ENCODE data around the gene IL10RB.
"Not testable (repeated sequence)": the region's sequence is repeated elsewhere in the genome, so short reads cannot be mapped to it uniquely, and the experiment has no call there.

The IL10RB gene

DNA sequence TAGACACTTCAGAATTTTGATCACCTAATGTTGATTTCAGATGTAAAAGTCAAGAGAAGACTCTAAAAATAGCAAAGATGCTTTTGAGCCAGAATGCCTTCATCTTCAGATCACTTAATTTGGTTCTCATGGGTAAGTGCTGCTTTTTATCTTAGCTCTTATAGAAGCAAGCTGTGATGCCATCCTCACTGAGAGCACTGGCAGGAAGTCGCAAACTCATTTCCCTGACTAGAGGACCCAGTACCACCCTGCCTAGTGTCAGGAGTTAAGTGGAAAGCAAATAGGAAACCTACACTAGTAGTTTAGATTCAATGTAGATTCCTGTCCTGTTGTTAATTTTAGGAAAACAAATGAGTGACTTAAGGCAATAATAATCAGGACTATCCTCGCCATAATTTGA lies 24.3 kb upstream of the IL10RB start:
- DNase-seq (ENCODE audit: low spot score): no peak

- DNase-seq (ENCODE audit: low spot score): not testable (repeated sequence)
These were observed 23.3 kb upstream of the IL10RB start for GRCh38 chr21:33242846-33243245.

- DNase-seq (ENCODE audit: low spot score): no peak
These were observed 21.9 kb upstream of the IL10RB start for GRCh38 chr21:33244082-33244778.

DNA sequence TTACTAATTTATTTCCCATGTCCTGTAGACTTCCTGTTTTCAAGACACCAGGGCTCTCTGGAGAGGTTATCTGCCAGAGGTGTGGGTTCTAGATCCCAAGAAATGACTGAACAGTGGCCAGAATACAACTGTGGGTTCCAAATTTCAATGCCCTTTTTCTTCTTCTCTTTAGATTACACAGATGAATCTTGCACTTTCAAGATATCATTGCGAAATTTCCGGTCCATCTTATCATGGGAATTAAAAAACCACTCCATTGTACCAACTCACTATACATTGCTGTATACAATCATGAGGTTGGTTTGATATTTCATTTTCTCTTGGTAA lies 21.4 kb upstream of the IL10RB start:
- DNase-seq (ENCODE audit: low spot score): no peak

DNA sequence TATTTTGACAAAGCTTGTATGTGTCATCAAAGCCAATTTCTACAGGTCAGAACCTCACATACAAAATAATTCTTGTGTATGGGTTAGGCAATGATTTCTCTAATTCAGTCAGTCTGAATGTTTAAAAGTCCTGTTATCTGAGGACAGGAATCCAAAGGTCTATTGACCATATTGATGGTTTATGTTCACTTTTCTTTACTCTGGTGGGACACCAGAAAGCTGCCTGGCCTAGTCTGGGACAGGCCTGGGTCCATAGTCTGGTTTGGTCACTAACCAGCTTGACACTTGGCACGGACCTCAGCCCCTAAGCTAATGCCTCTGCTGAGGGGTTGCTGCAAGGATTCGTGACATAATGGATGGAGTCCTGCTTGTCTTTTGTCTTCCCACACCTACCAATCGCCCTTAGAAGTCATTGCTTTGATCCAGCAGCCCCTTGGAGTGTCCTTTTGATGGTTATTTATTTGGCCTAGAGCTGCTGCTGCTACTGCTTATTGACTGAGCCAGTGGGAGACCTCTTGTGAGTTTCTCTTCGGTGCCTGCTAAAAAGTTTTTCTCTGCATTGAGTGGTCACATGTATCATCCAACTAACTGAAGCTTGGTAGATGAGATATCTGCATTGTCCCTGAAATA lies 20.8 kb upstream of the IL10RB start:
- no peak for DNase-seq (ENCODE audit: low spot score)

- no peak for DNase-seq (ENCODE audit: low spot score)
These were observed 19.7 kb upstream of the IL10RB start for GRCh38 chr21:33246506-33246905.

DNA sequence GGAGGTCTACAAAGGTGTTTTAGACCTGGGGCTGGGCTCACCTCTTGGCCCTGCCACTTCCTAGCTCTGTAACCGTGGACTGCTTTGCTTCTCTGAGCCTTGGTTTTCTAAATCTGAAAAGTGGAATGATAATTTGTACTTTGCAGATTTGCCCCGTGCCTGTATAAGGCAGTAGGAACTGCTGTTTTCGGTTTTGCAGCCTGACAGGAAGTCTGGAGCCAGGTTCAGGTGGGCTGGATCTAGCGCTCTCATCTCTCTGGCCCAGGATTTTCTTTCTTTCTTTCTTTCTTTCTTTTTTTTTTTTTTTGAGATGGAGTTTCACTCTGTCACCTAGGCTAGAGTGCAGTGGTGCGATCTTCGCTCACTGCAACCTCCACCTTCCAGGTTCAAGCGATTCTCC lies 19.2 kb upstream of the IL10RB start:
- DNase-seq (ENCODE audit: low spot score): no peak

DNA sequence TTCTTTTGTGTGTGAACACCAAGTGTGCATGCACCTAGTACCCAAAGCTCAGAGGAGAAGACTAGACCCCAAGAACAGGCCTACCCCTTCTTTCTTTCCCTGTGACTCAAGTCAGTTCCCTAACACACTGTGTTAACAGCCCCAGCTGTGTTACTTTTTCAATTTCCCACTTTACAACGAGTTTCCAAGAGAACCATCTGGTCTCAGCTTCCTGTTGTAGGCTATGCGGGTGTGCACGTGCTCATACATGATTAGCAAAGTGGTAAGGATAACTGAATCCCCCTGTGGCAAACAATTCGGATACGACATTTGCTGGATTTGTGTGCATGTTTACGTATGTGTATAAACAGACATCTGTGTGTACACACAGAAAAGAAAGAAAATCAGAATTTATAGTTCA lies 18.6 kb upstream of the IL10RB start:
- no peak for DNase-seq (ENCODE audit: low spot score)

DNA sequence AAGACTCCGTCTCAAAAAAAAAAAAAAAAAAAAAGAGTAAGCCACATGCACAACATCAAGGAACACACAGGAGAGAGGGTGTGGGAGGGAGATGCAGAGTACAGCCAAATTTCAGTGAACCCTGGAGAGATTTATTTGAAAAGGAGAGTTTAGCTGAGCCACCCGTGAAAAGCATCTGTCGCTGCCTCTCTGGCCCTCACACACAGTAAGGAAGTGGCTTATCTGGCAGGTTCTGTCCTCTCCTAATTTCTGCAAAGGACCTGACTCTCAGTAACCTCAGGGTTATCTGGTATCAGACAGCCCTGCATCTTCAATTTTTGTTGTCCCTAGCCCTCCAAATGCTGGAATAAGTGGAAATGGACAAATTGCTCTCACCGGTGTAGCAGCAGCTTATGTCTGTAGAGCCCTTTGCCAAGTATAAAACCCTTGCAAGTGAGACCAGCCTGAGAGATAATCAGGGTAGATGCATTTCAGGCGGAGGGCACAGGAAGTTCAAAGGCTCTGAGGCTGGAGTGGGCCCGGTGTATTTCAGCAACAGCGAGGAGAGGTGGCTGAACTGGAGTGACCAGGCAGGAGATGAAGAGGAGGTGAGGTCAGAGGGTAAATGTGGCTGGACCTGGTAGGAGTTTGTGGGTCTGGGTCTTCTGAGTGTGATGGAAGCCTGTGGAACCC lies 16.7 kb upstream of the IL10RB start:
- no peak for DNase-seq (ENCODE audit: low spot score)

- no peak for DNase-seq (ENCODE audit: low spot score)
These were observed 15.0 kb upstream of the IL10RB start for GRCh38 chr21:33251119-33251518.

DNA sequence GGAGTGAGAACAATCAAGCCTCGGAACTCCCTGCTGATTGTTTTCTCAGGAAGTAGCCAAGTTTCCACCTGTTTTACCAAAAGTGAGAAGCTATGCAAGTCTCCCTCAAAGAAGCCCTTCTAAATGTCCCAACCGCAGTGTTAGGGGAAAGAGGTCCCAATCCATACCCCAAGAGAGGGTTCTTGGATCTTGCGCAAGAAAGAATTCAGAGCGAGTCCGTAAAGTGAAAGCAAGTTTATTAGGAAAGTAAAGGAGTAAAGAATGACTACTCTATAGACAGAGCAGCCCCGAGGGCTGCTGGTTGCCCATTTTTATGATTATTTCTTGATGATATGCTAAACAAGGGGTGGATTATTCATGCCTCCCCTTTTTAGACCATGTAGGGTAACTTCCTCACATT lies 12.8 kb upstream of the IL10RB start:
- not testable (repeated sequence) for DNase-seq (ENCODE audit: low spot score)

DNA sequence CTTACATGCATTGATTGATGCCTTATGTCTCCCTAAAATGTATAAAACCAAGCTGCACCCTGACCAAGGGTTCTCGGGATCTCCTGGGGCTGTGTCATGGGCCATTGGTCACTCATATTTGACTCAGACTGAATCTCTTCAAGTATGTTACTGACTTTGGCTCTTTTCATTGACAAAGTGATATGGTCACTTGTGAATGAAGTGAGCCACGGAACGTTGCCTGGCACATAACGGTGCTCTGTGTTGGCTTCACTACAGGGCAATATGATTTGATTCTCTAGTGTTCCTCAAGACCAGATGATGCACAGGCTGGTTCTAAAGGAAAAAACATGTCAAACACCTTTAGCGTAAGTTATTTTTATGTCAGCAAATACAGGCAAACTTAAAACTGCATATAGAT lies 11.4 kb upstream of the IL10RB start:
- no peak for DNase-seq (ENCODE audit: low spot score)

DNA sequence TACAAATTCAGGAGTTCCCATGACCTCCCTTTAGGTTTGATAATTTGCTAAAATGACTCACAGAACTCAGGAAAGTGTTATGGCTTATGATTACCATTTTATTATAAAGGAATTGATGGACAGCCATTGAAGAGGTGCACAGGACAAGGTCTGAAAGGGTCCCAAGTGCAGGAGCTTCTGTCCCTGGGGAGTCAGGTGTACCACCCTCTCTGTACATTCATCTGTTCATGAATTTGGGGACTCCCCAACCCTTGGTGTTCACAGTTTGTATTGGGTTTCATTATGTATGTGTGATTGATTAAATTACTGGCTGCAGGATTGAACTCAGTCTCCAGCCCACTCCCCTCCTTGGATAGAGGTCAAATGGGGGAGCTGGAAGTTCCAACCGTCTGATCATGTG lies 10.8 kb upstream of the IL10RB start:
- DNase-seq (ENCODE audit: low spot score): no peak

GRCh38 chr21:33256019-33256418 lies 10.1 kb upstream of the IL10RB start:
- DNase-seq (ENCODE audit: low spot score): no peak

DNA sequence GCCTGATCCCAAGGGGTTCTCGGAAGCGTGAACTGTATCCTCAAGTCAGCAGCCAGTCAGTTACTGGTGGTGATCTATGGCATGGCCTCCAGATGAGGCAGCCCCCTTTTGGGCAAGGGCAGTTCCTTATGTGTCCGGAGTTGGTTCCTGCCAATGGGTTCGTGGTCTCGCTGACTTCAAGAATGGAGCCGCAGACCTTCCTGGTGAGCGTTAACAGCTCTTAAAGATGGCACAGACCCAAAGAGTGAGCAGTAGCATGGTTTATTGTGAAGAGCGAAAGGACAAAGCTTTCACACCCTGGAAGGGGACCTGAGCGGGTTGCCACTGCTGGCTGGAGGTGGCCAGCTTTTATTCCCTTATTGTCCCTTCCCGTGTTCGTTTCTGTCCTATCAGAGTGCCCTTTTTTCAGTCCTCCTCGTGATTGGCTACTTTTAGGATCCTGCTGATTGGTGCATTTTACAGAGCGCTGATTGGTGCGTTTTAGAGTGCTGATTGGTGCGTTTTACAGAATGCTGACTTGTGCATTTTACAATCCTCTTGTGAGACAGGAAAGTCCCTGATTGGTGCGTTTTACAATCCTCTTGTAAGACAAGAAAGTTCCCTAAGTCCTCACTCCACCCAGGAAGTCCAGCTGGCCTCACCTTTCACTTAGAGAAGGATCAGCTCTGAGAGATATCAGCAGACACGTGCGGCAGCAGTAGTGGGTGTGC lies 8.9 kb upstream of the IL10RB start:
- DNase-seq (ENCODE audit: low spot score): no peak

DNA sequence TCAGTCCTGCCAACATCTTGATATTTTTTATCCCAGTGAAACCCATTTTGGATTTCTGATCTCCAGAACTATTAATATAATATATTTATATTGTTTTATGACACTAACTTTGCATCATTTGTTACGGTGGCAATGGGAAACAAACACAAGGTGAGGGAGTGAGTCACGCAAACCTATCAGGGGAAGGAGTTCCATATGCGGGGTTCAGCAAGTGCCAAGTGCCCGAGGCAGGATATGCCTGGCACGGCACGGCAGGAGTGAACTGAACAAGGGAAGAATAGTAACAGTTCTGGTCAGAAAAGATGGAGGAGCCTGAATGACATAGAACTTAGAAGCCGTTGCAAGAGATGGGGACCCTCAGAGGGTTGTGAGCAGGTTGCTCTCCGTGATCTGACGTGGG lies 7.7 kb upstream of the IL10RB start:
- no peak for DNase-seq (ENCODE audit: low spot score)

- no peak for DNase-seq (ENCODE audit: low spot score)
These were observed 6.7 kb upstream of the IL10RB start for GRCh38 chr21:33259428-33259827.

GRCh38 chr21:33259995-33260394 lies 6.2 kb upstream of the IL10RB start:
- no peak for DNase-seq (ENCODE audit: low spot score)

GRCh38 chr21:33261635-33262034 lies 4.5 kb upstream of the IL10RB start:
- DNase-seq (ENCODE audit: low spot score): no peak

- DNase-seq (ENCODE audit: low spot score): no peak
These were observed 3.2 kb upstream of the IL10RB start for GRCh38 chr21:33262921-33263320.

DNA sequence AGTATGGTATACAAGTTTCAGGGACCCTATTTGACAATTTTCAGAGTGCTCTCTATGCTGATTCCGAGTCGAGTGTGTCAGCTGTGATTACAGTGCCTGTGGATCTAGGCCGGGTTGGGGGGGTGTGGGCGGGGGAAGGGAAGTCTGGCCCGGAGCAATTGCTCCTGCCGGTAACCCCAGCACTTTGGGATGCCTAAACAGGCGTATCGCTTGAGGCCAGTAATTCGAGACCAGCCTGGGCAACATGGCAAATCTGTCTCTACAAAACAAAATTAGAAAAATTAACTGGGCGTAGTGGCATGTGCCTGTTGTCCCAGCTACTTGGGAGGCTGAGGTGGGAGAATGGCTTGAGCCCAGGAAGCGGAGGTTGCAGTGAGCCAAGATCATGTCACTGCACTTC lies 1.6 kb upstream of the IL10RB start:
- DNase-seq (ENCODE audit: low spot score): no peak

DNA sequence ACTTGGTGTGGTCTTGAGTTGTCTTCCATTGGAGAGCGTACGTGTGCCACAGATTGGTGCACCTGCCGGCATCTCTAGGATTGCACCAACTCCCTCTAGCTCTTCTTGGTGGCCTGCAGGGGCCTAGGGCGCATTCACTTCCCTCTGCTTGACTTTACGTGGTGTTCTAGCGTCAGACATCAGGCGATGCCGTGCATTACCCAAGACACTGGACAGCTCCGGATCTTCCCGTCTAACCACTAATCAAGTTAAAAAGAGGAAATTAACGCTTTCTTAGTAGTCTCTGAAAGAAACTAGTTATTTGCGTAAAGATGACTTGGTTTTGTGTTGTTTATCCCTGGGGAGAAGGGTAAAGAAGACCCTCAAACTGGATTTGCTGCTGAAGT lies 510 bp upstream of the IL10RB start:
- no peak for DNase-seq (ENCODE audit: low spot score)

- DNase-seq (ENCODE audit: low spot score): no peak
These were observed 595 bp downstream of the IL10RB start for GRCh38 chr21:33266789-33267135.
